ENCODE results near the gene NCF1.
"Not testable (repeated sequence)": the region's sequence is repeated elsewhere in the genome, so short reads cannot be mapped to it uniquely, and the experiment has no call there.

Gene NCF1

DNA sequence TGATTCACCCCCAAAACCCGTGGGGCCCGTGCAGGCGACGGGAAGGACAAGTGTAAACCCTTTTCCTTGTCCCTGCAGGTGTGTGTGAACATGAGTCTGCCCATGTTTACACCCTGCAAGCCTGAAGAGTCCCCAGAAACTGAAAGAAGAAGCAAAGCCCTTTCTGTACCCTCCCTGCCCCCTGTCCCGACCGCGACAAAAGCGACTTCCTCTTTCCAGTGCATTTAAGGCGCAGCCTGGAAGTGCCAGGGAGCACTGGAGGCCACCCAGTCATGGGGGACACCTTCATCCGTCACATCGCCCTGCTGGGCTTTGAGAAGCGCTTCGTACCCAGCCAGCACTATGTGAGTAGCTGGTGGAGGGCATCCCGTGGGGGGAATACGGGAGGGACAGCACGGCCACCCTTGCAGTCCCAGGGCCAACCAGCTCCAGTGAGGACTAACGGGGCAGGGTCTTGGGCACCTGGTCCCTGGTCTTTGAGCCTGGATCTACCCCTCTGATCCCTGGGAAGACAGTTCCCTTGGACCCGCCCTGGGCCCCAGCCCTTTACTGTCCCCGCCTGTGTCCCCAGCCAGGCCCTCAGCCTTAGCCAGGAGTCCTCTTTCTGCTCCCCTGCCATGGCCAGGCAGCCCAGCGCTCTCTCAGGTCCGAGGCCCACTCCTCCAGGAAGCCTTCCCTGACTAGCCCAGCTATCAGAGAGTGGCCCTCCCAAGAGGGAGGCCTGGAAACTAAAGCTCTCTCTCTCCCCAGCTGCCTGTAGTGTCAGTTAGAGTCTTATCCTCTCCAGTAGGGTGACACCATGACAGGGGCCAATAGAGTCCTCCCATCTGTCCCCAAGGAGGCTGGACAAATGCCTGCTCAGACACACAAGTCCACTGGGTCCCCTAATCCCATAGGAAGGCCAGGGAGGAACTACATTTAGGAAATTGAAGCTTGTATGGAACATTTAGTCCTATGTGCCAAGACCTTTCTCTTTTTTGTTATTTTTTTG lies at the start of gene NCF1:
Gene NCF1, plus strand, starts transcription at position 252 of the 991 bp plus-strand sequence. Its CDS starts 21 bp downstream, at position 273.
- DNase-seq (ENCODE audit: low spot score): not testable (repeated sequence)

DNA sequence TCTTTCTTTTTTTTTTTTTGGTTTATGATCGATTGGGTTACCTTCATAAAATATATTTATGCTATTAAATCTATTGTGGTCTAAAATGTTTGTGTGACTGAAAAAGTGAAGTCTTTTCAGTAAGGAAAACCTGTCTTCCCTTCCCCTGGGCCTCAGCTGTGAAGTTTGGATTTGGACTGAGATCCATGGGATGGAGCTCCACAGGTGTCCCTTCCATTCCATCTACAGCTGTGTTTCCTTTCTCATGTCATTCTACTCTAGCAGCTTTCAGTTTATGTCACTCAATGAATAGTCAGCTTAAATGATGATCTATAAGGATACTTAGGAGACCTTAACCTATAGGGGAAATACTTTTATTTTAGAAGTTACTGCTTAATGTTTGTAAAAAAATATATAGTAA lies 48.0 kb upstream of the NCF1 start:
- DNase-seq (ENCODE audit: low spot score): no peak

- no peak for DNase-seq (ENCODE audit: low spot score)
Measured at GRCh38 chr7:74726309-74727101, 47.3 kb upstream of the NCF1 start.

DNA sequence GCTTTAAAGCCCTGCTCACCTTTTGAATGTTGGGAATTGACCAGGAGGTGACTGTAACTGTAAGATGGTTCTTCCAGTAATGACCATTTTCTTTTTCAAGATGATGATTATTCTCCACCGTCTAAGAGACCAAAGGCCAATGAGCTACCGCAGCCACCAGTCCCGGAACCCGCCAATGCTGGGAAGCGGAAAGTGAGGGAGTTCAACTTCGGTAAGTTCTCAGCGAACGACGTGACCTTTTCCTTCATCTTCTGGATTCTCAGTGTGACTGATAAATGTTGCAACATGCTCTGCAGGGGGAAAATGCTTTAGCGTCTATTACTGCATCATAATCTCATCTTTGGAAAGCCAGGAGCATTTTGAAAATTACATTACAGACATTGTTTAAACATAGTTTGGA lies 45.1 kb upstream of the NCF1 start:
- not testable (repeated sequence) for DNase-seq (ENCODE audit: low spot score)

DNA sequence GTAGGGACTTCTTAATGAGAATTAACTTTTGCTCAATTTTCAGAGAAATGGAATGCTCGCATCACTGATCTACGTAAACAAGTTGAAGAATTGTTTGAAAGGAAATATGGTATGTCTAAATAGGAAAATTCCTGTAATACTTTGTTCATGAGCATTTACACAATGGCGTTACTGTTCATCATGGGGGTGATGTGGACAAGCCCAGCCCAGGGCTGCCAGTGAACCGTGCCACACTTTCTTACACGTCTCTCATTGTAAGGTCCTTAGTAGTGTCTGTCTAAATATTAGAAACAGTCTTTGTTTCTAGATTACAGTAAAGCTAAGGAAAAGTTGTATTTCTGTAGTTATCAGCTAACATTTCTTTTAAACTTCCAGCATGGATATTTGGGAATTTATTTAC lies 43.6 kb upstream of the NCF1 start:
- not testable (repeated sequence) for DNase-seq (ENCODE audit: low spot score)

GRCh38 chr7:74739974-74740703 lies 33.7 kb upstream of the NCF1 start:
- DNase-seq (ENCODE audit: low spot score): not testable (repeated sequence)

DNA sequence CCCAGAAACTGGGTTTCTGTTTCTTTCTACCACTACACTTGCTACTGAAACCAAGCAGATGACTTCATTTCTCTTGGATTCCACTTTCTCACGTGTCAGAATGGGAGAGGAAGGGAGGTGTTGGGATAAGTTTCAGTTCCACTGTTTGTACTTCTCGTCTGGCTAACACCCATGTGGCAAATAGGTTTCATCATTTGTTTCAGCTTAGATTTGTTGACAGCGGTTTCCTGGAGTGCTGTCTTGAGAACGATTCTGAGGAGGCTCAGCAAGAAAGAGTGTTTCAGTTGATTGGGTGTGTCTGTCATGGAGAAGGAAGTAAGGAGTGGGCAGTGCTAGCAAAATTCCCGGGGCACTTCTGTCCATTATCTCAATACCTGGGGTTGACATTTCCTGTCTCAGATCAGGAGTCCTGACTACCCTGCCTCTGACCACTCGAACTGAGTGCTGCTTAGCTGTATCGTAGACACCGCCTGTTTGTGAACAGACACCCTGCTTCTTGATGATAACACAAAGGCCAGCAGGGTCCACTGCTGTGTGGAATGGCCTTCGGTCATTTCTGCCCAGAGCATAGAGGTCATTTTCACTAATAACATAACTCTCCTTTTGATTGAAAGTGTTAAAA lies 29.8 kb upstream of the NCF1 start:
- not testable (repeated sequence) for DNase-seq (ENCODE audit: low spot score)

DNA sequence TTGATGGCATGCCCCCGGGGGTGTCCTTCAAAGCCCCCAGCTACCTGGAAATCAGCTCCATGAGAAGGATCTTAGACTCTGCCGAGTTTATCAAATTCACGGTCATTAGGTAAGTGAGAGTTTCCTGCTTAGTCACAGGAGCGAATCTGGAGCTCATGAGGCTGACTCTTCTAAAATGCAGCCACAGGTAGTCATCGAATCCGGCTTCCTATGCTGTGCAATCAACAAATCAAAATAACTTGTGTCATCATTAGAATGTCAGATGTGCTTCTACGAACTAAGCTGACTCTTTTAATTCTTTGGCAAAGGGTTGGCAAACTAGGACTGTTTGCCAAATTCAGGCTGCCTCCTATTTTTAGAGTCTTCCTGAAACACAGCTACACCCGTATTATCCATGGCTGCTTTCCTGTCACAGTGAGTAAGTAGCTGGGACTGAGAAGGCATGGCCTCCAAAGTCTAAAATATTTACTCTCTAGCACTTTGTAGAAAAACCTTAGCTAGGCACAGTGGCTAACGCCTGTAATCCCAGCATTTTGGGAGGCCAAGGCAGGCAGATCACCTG lies 19.8 kb upstream of the NCF1 start:
- DNase-seq (ENCODE audit: low spot score): not testable (repeated sequence)

GRCh38 chr7:74756673-74757072 lies 17.1 kb upstream of the NCF1 start:
- DNase-seq (ENCODE audit: low spot score): not testable (repeated sequence)

GRCh38 chr7:74758268-74758667 lies 15.5 kb upstream of the NCF1 start:
- DNase-seq (ENCODE audit: low spot score): not testable (repeated sequence)

DNA sequence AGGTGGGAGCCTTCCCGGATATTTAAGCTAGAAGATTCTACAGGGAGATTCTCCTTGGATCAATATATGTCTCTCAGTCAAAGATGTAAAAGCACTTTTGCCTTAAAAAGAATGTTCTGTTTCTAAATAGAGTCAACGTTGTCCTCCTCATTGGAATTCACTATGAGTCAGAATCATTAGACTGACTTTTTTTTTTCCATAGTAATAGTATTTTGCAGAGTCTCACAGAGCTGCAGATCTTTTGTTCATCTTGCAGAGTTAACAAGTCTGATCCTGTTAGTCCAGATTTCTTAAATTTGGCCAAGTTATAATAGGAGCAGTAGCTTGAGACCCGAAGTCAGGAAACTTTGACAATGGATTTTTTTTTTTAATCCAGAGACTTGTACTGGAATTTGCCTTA lies 14.8 kb upstream of the NCF1 start:
- DNase-seq (ENCODE audit: low spot score): not testable (repeated sequence)

DNA sequence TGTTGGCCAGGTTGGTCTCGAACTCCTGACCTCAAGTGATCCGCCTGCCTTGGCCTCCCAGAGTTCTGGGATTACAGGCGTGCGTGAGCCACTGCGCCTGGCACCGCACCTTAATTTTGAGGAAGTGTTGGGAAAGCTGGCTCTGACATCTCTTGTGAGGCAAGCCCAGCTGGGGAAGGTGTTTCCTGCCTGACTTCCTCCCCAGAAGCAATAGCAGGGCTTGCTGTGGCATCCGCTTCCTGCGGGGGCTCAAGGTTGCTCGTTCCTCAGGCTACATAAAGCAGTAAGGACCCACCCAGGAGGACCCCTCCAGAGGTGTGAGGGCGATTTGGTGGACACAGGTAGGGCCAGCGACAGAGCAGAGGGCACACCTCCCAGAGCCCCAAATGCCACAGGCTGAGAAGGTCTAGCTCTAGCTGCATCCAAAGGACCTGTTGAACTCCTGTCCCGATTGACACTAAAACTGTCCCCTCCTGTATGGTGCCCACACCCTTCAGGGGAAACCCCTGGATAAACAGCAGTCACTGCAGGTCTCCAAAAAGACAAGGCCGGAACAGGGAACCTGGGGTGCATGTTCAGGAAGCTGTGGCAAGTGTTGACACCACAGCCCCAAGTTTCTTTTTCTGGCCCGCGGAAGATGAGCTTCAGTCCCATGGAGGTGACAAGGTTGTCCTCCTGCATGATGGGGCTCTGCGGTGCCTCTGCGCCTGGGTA lies 8.4 kb upstream of the NCF1 start:
- DNase-seq (ENCODE audit: low spot score): not testable (repeated sequence)

DNA sequence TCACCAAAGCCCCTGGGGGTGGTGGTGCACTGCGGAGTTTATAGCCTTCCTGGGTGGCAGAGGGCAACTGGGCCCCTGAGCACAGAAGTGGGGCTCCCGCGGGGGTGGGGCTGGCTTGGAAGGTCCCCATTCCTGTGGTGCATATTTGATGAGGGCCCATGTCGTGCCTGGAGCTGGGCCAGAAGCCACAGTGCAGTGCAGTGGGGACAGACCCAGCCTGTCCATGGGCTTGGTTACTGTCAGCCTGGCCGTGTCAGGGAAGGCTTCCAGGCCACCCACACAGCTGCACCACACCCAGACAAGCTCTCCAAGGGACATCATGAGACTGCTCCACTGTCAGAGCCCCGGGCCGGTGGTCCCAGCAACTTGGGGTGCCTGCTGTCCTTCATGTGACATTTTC lies 7.3 kb upstream of the NCF1 start:
- not testable (repeated sequence) for DNase-seq (ENCODE audit: low spot score)

- peak; percentile 16 for DNase-seq (ENCODE audit: low spot score)
Measured at GRCh38 chr7:74766991-74767390, 6.8 kb upstream of the NCF1 start.

DNA sequence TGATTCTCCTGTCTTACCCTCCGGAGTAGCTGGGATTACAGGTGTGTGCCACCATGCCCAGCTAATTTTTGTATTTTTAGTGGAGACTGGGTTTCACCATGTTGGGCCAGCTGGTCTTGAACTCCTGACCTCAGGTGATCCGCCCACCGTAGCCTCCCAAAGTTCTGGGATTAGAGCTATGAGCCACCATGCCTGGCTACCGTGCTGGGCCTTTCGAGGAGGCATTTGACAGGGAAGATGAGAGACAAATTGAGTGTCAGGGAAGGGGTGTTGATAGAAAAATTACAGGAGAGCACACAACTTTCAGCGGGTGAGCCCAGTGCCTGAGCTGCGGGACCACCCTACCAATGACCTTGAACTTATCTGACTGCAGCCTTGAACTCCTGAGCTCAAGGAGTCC lies 3.7 kb upstream of the NCF1 start:
- DNase-seq (ENCODE audit: low spot score): not testable (repeated sequence)

- DNase-seq (ENCODE audit: low spot score): peak; percentile 9
Measured at GRCh38 chr7:74772093-74772492, 1.7 kb upstream of the NCF1 start.

DNA sequence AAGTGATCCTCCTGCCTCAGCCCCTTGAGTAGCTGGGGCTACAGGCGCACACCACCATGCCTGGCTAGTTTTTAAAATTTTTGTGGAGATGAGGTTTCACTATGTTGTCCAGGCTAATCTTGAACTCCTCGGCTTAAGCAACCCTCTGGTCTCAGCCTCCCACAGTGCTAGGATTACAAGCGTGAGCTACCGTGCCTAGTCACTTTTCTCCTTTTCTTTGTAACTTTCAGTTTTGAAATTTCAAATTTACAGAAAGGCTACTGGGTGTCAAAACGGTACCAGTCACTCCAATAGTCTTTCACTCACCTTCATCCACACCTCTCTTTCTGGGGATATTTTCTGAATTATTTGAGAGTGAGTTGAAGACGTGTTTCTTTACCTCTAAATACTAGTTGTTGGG lies 1.3 kb downstream of the NCF1 start:
- not testable (repeated sequence) for DNase-seq (ENCODE audit: low spot score)

DNA sequence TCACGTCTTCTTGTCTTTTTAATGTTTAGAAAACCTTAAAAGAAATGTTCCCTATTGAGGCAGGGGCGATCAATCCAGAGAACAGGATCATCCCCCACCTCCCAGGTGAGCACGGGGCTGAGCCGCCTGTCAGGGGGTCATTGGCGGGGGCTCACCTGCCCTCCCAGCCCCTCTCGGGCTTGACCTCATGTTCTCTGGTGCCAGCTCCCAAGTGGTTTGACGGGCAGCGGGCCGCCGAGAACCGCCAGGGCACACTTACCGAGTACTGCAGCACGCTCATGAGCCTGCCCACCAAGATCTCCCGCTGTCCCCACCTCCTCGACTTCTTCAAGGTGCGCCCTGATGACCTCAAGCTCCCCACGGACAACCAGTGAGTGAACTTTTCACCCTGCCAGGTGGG lies 5.2 kb downstream of the NCF1 start:
- not testable (repeated sequence) for DNase-seq (ENCODE audit: low spot score)

DNA sequence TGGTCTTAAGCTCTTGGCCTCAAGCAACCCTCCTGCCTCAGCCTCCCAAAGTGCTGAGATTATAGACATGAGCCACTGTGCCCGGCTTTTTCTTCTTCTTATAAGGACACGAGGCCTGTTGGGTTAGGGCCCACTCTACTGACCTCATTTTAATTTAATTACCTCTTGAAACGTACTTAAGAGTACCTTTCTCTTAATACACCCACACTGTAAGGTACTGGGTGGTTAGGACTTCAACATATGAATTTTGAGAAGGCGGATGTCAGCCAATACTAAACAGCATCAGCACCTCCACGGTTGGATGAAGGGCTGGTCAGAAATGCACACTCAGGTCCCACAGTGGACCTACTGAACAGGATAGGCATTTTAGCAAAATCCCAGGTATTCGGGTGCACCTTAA lies 7.9 kb downstream of the NCF1 start:
- DNase-seq (ENCODE audit: low spot score): not testable (repeated sequence)

- DNase-seq (ENCODE audit: low spot score): not testable (repeated sequence)
Measured at GRCh38 chr7:74783595-74783994, 9.8 kb downstream of the NCF1 start.
